ENCODE results near the gene ZNF787.

The ZNF787 gene

DNA sequence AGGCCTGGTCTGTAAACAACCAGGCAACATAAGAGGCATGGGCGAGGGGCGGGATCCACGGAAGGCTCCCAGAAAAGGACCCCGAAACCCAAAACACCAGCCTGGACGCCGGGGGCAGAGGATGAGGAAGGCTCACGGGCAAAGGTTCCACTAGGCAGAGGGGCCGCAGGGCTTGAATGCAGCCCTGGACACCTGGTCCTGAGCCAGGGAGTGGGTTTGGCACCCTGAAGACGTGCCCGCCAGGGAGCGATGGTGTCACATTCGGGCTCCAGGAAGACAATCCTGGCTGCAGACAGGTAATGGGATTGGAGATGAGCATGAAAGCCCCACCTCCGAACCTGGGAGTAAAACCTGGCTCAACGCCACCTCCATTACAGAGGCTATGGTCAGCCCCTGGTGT, 31.8 kb downstream of the ZNF787 start:
- TF ChIP-seq, protein P1, sequence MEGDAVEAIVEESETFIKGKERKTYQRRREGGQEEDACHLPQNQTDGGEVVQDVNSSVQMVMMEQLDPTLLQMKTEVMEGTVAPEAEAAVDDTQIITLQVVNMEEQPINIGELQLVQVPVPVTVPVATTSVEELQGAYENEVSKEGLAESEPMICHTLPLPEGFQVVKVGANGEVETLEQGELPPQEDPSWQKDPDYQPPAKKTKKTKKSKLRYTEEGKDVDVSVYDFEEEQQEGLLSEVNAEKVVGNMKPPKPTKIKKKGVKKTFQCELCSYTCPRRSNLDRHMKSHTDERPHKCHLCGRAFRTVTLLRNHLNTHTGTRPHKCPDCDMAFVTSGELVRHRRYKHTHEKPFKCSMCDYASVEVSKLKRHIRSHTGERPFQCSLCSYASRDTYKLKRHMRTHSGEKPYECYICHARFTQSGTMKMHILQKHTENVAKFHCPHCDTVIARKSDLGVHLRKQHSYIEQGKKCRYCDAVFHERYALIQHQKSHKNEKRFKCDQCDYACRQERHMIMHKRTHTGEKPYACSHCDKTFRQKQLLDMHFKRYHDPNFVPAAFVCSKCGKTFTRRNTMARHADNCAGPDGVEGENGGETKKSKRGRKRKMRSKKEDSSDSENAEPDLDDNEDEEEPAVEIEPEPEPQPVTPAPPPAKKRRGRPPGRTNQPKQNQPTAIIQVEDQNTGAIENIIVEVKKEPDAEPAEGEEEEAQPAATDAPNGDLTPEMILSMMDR (conservative IDR thresholded peaks at IDR 0.05; ENCODE audit: low read depth, low read length) = no peak
- no peaks in the 10 kb centered on the region for H3K36me3 ChIP-seq (ENCODE audit: insufficient read depth)
- H4K20me1 ChIP-seq (ENCODE audit: insufficient read depth) = peaks cover 3% of the 10 kb centered on the region; the same call in 1 of the 2 replicates
- H3K27ac ChIP-seq = no peak overlapping the region
- peaks cover 21% of the 10 kb centered on the region for H3K4me1 ChIP-seq (ENCODE audit: low read depth, poor library complexity, severe bottlenecking)
- no peak overlapping the region for H3K4me2 ChIP-seq
- no peak overlapping the region for H2AFZ ChIP-seq (ENCODE audit: low read depth)
- H3K79me2 ChIP-seq (ENCODE audit: insufficient read depth, low read depth) = peaks cover 23% of the 10 kb centered on the region
- H3K27me3 ChIP-seq (ENCODE audit: insufficient read depth, low read depth) = no peaks in the 10 kb centered on the region
- H3K4me3 ChIP-seq (IDR thresholded peaks at IDR 0.05; ENCODE audit: insufficient read depth, low read depth, low read length) = no peak overlapping the region
- no peak overlapping the region for H3K9ac ChIP-seq

DNA sequence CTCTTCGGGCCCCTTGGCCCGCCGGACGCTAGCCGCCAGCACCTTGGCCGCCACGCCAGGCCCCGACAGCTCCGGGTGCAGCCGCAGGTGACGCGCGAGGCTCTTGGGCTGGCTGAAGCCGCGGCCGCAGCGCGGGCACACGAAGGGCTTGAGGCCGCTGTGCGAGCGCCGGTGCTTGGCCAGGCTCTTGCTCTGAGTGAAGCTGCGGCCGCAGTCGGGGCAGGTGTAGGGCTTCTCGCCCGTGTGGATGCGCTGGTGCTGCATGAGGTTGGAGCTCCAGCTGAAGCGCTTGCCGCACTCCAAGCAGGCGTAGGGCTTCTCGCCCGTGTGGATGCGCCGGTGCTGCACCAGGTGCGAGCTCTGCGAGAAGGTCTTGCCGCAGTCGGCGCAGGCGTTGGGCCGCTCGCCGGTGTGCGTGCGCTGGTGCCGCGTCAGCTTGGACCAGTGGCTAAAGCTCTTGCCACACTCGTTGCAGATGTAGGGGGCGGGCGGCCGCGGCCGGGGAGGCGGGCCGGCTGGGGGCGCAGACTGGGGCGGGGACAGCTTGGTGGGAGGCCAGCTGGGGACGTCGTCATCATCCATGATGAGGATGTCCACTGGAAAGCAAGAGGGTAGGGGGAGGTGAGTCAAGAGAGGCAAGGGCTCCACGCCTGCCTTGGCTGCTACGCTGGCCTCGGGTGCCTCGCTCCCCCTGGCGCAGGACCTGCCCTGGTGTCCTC, 32.4 kb downstream of the ZNF787 start:
- Histone ChIP-seq H3K27ac (no peak overlapping the region), H3K79me2 (ENCODE audit: insufficient read depth, low read depth) (peaks cover 23% of the 10 kb centered on the region), H3K36me3 (ENCODE audit: insufficient read depth) (no peaks in the 10 kb centered on the region), H4K20me1 (ENCODE audit: insufficient read depth) (peaks cover 3% of the 10 kb centered on the region; the same call in 1 of the 2 replicates), H2AFZ (ENCODE audit: low read depth) (no peak overlapping the region), H3K27me3 (ENCODE audit: insufficient read depth, low read depth) (no peaks in the 10 kb centered on the region), H3K4me2 (no peak overlapping the region), H3K4me1 (ENCODE audit: low read depth, poor library complexity, severe bottlenecking) (peaks cover 21% of the 10 kb centered on the region), H3K4me3 (IDR thresholded peaks at IDR 0.05; ENCODE audit: insufficient read depth, low read depth, low read length) (no peak overlapping the region), H3K9ac (no peak overlapping the region)
- TF ChIP-seq, protein P1 (conservative IDR thresholded peaks at IDR 0.05; ENCODE audit: low read depth, low read length) = no peak

DNA sequence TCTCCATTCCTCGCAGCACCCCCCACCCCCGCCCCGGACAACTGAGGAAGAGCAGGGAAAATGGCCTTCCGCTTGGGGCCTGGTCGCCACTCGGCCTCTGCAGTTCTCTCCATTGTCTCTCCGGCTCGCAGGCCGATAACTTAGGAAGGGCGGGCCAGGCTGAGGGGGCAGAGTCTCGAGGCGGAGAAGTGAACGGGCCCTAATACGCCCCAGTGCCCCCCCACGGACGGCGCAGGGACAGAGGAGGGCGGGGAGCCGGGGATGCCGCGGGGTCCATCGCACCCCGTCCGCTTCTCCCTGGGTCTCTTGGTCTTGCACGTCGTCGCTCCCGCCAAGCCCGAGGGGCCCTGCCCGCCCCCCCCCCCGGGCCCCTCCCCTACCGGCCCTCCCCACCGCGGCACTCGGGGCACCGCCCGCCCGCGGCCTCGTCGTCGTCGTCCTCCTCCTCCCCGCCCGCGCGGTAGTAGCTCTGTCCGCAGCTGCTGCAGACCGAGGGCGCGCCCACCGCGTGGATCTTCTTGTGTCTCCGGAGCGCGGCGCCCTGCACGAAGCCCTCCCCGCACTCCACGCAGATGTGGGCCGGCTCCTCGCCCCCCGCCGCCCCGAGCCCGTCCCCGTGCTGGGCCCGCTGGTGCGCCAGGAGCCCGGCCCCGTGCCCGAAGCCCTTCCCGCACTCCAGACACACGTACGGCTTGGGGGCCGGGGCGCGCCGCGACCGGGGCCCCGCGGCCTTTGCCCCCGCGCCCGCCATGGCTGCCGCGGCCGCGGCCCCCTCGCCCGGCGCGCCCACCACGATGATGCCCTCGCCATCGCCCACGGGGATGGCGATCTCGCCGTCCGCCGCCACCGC, 33.2 kb downstream of the ZNF787 start:
- Histone ChIP-seq H2AFZ (ENCODE audit: low read depth) (no peak overlapping the region), H4K20me1 (ENCODE audit: insufficient read depth) (peaks cover 3% of the 10 kb centered on the region; the same call in 1 of the 2 replicates), H3K4me1 (ENCODE audit: low read depth, poor library complexity, severe bottlenecking) (peaks cover 21% of the 10 kb centered on the region), H3K36me3 (ENCODE audit: insufficient read depth) (no peaks in the 10 kb centered on the region), H3K4me3 (IDR thresholded peaks at IDR 0.05; ENCODE audit: insufficient read depth, low read depth, low read length) (no peak overlapping the region), H3K27me3 (ENCODE audit: insufficient read depth, low read depth) (no peaks in the 10 kb centered on the region), H3K79me2 (ENCODE audit: insufficient read depth, low read depth) (peaks cover 23% of the 10 kb centered on the region), H3K4me2 (no peak overlapping the region), H3K9ac (no peak overlapping the region), H3K27ac (no peak overlapping the region)
- TF ChIP-seq, protein P1 (conservative IDR thresholded peaks at IDR 0.05; ENCODE audit: low read depth, low read length) = no peak

DNA sequence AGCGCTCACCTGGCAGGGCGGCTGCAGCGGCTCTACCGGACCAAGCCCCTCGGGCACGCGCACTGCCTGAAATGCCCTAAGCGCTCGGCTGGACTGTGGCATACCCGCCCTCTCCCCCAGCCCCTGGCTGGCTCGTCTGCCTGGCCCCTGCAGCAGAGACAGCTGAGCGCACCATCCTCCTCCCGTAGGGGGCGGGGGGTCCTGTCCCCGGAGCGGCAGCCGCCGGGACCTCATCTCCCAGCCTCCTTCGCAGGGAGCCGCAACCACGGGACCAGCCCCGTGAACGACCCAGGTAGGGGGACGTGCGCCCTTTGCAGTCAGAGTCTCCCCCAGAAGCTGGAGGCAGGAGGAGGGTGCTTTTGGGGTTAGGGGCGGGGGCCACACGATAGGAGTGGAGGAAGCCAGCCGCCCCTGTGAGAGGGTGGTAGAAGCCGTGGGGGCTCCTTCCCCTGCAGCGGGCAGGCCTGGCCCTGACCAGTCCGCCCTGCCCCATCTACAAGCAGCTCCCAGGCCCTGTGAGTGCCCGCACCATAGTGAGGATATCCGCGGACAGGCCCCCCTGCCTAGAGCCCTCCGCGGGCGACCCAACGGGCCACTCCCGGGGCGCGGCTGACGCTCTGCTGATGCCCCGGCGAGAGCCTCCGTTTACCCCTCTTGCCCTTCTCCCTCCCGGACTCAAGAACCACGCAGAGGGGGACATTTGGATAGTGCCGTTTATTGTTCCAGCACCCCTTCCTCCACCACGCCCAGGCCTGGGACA, 34.2 kb downstream of the ZNF787 start:
- no peak overlapping the region for H3K9ac ChIP-seq
- TF ChIP-seq, protein P1 (conservative IDR thresholded peaks at IDR 0.05; ENCODE audit: low read depth, low read length) = no peak
- peaks cover 3% of the 10 kb centered on the region; the same call in 1 of the 2 replicates for H4K20me1 ChIP-seq (ENCODE audit: insufficient read depth)
- no peaks in the 10 kb centered on the region for H3K36me3 ChIP-seq (ENCODE audit: insufficient read depth)
- no peaks in the 10 kb centered on the region for H3K27me3 ChIP-seq (ENCODE audit: insufficient read depth, low read depth)
- H3K27ac ChIP-seq = no peak overlapping the region
- H3K79me2 ChIP-seq (ENCODE audit: insufficient read depth, low read depth) = peaks cover 23% of the 10 kb centered on the region
- peaks cover 14% of the 10 kb centered on the region for H3K4me1 ChIP-seq (ENCODE audit: low read depth, poor library complexity, severe bottlenecking)
- no peak overlapping the region for H3K4me2 ChIP-seq
- H3K4me3 ChIP-seq (IDR thresholded peaks at IDR 0.05; ENCODE audit: insufficient read depth, low read depth, low read length) = no peak overlapping the region
- H2AFZ ChIP-seq (ENCODE audit: low read depth) = no peak overlapping the region
